Activated CD4-positive, CD25-positive, alpha-beta regulatory T cell treated with anti-CD3 and anti-CD28 coated beads, Interleukin-2, amount 50 U/mL, for 24 hours (primary cell): ENCODE results near the gene SLC43A2.
"Not testable (repeated sequence)": the region's sequence is repeated elsewhere in the genome, so short reads cannot be mapped to it uniquely, and the experiment has no call there.

Source experiments
- ATAC-seq, 2 donors: fragments of 150-1000 bp; cut with Tn5 transposase; one replicate each; pipeline ENCODE4 v1.10.0; 2021; ENCODE audit warnings: mild to moderate bottlenecking in 1 of 2, moderate library complexity in 1 of 2

Gene SLC43A2

GRCh38 chr17:1588821-1589585 is 39.6 kb downstream of the SLC43A2 start:
- no peak for ATAC-seq

- ATAC-seq = no peak
These were observed 44.5 kb downstream of the SLC43A2 start for GRCh38 chr17:1584167-1584566.

- no peak for ATAC-seq
These were observed 45.1 kb downstream of the SLC43A2 start for GRCh38 chr17:1583556-1583955.

GRCh38 chr17:1582374-1582773 is 46.3 kb downstream of the SLC43A2 start:
- ATAC-seq = no peak

GRCh38 chr17:1580979-1581676 is 47.5 kb downstream of the SLC43A2 start:
- ATAC-seq = no peak

GRCh38 chr17:1578029-1578428 is 50.6 kb downstream of the SLC43A2 start:
- ATAC-seq = no peak

- no peak for ATAC-seq
These were observed 51.0 kb downstream of the SLC43A2 start for GRCh38 chr17:1577583-1578013.

- ATAC-seq = no peak
These were observed 51.5 kb downstream of the SLC43A2 start for GRCh38 chr17:1577182-1577581.

GRCh38 chr17:1576500-1576899 is 52.1 kb downstream of the SLC43A2 start:
- no peak for ATAC-seq

- ATAC-seq = no peak
These were observed 53.8 kb downstream of the SLC43A2 start for GRCh38 chr17:1574697-1575471.

GRCh38 chr17:1573932-1574696 is 54.5 kb downstream of the SLC43A2 start:
- peak; percentile 63 to 68 for ATAC-seq

- not testable (repeated sequence) for ATAC-seq
These were observed 56.0 kb downstream of the SLC43A2 start for GRCh38 chr17:1572646-1573045.

- no peak for ATAC-seq
These were observed 57.3 kb downstream of the SLC43A2 start for GRCh38 chr17:1571341-1571704.

GRCh38 chr17:1568950-1569810 is 59.5 kb downstream of the SLC43A2 start:
- no peak for ATAC-seq

- ATAC-seq = peak; percentile 75 to 77
These were observed 62.0 kb downstream of the SLC43A2 start for GRCh38 chr17:1566505-1567199.

GRCh38 chr17:1565877-1566276 is 62.8 kb downstream of the SLC43A2 start:
- no peak for ATAC-seq

GRCh38 chr17:1563786-1564613 is 64.6 kb downstream of the SLC43A2 start:
- no peak for ATAC-seq

GRCh38 chr17:1563471-1563785 is 65.2 kb downstream of the SLC43A2 start:
- not testable (repeated sequence) for ATAC-seq

GRCh38 chr17:1562176-1562643 is 66.4 kb downstream of the SLC43A2 start:
- peak; percentile 16 to 18 for ATAC-seq
